HG02884 (cell line): ENCODE results near the gene SBF1.
"Not testable (repeated sequence)": the region's sequence is repeated elsewhere in the genome, so short reads cannot be mapped to it uniquely, and the experiment has no call there.

Experiments used
- ATAC-seq: cut with Tn5 transposase; IDR thresholded peaks from one replicate; pipeline ENCODE4 v1.9.1; 2021; ENCODE audit warnings: mild to moderate bottlenecking, moderate library complexity; ENCODE audit not compliant: unreplicated experiment

SBF1 gene

GRCh38 chr22:50432131-50432876 is 42.5 kb downstream of the SBF1 start:
- ATAC-seq = no peak

GRCh38 chr22:50425179-50425916 is 49.5 kb downstream of the SBF1 start:
- ATAC-seq = no peak

DNA sequence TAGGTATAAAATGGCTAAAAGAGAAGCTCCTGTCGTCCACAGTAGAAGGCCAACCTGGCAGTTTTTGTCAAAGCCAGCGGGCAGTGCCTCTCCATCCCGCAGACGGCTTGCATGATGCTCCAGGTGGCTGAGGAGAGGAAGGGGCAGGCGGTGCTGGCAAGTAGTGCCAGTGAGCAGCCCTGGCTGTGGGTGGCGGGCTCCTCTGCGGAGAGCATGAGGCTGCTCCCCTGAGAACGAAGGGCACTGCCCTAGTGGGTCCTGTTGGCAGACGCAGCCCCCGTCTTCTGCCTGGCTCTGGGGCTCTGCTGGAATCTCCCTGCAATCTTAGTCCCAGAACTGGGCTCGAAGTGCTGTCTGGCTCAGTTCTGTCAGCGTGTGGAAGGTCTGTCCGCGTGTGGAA is 50.9 kb downstream of the SBF1 start:
- no peak for ATAC-seq

DNA sequence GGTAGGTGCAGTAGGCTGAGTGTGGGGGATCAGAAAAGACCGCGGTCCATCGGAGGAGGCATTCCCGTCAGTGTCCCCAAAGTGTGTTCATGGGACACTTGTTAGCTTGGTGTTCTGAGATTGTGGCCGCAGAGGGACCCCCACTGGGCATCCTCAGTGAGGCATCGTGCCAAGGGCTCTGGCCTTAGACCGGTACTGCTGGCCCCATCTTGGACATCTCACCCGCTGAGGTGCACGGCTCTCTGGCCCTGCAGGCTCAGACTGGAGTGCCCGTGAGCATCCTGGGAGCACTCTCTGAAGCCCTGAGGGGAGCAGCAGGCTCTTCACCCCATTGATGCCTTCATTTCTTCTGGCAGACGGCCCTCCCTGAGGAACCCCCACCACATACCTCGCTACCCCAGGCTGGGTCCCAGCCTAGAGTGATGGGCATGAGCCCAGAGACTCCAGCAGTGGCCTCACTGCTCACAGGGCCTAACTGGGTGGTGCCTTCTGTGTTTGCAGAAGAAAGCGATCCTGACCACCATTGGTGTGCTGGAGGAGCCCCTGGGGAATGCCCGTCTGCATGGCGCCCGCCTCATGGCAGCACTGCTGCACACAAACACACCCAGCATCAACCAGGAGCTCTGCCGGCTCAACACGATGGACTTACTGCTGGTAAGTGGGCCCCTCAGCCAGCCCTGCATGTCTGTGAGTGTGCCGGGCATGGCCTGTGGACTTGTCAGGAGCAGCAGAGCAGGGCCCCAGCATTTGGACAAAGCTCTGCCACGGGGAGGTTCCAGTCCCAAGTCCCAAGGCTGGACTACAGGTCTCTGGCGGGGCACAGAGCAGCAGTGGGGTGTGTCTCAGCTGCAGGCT is 51.6 kb downstream of the SBF1 start:
- no peak for ATAC-seq

DNA sequence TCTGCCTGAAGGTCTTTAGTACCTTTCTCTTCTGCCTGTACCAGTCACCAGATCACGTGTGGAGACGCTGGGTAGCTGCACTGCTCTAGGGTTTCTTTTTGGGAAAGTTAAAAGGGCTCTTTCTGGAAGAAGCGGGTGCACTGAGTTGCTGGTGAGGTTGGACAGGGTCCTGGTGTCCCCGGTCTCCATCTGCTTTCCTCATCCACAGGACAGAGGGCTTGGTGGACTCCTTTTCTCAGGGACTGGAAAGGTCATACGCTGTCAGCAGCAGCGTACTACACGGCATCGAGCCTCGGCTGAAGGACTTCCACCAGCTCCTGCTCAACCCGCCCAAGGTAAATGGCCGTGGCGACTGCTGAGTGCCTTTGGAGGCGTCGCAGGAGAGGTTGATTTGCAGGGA is 52.8 kb downstream of the SBF1 start:
- ATAC-seq = no peak

DNA sequence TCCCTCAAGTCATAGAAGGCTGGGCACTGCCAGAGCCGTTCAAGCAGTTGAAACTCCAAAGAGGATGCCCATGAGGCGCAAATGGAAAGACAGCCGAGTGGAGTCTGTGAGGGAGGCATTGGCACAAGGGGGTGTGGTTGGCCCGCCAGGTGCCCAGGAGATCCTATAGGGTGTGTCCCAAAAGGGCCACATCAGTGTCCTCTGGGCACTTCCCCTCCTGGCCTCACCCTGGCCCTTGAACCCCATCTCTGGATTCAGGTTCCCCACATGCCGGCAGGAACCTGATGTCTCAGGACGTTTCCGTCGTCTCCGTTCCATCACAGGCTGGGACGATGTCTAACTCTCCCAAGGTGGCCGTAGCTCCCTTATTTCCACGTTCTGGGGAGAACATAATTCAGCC is 54.3 kb downstream of the SBF1 start:
- no peak for ATAC-seq

DNA sequence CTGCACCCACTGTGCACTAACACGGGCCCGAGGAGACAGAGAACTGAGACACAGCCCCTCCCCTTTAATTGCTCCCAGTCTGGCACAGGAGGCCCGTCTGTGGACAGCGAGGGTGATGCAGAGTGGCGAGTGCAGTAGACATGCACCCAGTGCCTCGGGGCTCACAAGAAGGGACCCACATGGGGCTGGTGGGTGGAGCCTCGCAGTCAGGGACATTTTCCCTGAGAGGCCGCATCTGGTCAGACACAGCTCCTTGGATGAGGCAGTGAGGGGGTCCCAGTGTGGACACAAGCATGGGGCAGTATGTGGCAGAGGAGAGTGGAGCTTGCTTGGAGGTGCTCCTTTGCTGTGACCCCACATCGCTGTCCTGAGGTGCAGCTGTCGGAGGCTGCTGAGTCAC is 54.8 kb downstream of the SBF1 start:
- no peak for ATAC-seq

DNA sequence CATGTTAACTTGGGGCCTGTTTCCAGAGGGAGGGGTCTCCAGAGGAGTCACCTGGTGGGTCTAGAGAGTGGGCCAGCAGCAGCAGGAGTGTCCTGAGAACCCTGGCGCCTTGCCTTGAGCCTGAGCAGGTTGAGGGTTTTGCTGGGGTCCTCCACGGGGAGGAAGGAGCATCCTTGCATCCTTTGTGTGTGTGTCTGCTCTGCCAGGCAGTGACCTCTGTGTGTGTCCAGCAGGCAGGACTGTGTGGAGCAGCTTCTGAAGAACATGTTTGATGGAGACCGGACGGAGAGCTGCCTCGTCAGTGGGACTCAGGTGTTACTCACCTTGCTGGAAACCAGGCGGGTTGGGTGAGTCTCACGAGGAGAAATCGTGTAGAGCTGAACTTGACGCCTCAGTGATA is 55.7 kb downstream of the SBF1 start:
- ATAC-seq = no peak

GRCh38 chr22:50418624-50419023 is 56.2 kb downstream of the SBF1 start:
- no peak for ATAC-seq

GRCh38 chr22:50417411-50418210 is 57.2 kb downstream of the SBF1 start:
- no peak for ATAC-seq

DNA sequence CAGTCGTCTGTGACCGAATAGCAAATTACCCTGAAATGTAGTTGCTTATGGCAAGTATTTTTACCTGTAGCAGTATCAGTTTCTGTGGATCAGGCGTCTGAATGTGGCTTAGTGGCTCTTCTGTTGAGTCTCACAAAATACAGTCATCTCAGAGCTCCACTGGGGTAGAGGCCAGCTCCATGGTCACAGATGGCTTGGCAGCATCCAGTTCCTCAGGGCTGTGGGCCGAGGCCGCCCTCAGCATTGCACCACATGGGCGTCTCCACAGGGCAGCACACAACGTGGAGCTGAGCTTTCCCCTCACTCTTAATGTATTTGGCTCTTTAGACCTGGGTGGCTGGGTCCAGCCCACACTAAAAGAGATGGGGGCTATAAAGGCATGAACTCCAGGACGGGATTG is 57.8 kb downstream of the SBF1 start:
- ATAC-seq = no peak

DNA sequence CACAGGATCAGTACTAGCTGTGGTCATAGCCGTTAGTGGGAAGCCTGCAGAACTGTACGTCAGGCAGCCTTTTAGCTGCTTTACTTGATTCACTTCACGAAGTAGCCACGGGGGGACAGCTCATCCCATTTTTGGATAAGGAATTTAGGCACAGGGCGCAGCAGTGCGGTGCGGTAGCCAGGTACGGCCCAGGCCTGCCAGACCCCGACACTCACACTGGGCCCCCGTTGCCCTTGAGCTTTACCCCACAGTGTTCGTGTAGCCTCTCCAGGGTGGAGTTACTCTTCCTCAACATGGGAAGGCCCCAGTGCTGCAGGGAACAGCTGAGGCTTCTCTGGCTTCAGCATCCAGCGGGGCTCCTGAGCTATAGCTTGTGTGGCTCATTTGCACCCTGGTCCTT is 59.4 kb downstream of the SBF1 start:
- no peak for ATAC-seq

- ATAC-seq = no peak
These were observed 60.2 kb downstream of the SBF1 start for GRCh38 chr22:50414476-50415248.

DNA sequence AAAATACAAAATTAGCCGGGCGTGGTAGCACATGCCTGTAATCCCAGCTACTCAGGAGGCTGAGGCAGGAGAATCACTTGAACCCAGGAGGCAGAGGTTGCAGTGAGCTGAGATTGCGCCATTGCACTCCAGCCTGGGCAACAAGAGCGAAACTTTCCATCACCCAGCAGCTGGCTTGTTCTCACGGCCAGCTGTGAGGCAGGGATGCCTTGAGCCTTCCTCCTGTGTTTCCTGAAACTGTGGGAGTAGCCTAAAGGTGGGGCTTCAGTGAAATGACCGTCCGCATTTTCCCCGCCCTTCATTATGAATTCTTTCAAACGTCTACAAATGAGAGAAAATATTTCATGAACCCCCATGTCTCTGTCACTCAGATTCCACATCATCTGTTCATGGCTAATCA is 65.9 kb downstream of the SBF1 start:
- ATAC-seq = not testable (repeated sequence)

- no peak for ATAC-seq
These were observed 66.5 kb downstream of the SBF1 start for GRCh38 chr22:50408311-50408710.

- ATAC-seq = no peak
These were observed 68.2 kb downstream of the SBF1 start for GRCh38 chr22:50406416-50407170.

- ATAC-seq = no peak
These were observed 71.1 kb downstream of the SBF1 start for GRCh38 chr22:50403701-50404101.

GRCh38 chr22:50401907-50402306 is 72.9 kb downstream of the SBF1 start:
- no peak for ATAC-seq

- no peak for ATAC-seq
These were observed 73.9 kb downstream of the SBF1 start for GRCh38 chr22:50400931-50401330.
